ENCODE results near the gene MRGPRD. TPM values are rescaled to one million over a fixed set of nuclear protein-coding genes. Genes with fewer than 3 reads are reported as not detected.

Gene MRGPRD
- total and polyA plus RNA-seq, 2 of the 13 experiments (the other 11 are each of a cell fraction or from before 2014, with no cell fraction given): not detected

GRCh38 chr11:68999093-68999747 lies 18.4 kb upstream of the MRGPRD start:
- FAIRE-seq (no peak), ATAC-seq (no peak), DNase-seq (ENCODE audit: low spot score) (no peak)
- Histone ChIP-seq H3K27me3 (ENCODE audit: control insufficient read depth in 1 of 2, insufficient read depth in 2 of 2, low read length in 2 of 2) (peaks cover 4 to 73% of the 10 kb centered on the region in 2 experiments; a peak in 4 of 5 replicates), H3K9ac (ENCODE audit: insufficient read depth, low read depth, low read length) (no peak overlapping the region), H2AFZ (ENCODE audit: low read length) (no peak overlapping the region), H3K79me2 (ENCODE audit: insufficient read depth, low read length) (no peaks in the 10 kb centered on the region), H3K9me3 (ENCODE audit: low read length) (no peaks in the 10 kb centered on the region), H3K36me3 (replicated peaks in 1 of 2; ENCODE audit: control insufficient read depth in 1 of 2, insufficient read depth in 2 of 2, low read length in 2 of 2) (no peaks in the 10 kb centered on the region), H4K20me1 (ENCODE audit: insufficient read depth, low read length) (no peaks in the 10 kb centered on the region), H3K4me3 (replicated peaks in 1 of 3; ENCODE audit: insufficient read depth in 1 of 3, low read depth in 2 of 3, low read length in 3 of 3) (no peak overlapping the region), H3K4me2 (ENCODE audit: low read depth, low read length) (no peak overlapping the region), H3K4me1 (ENCODE audit: insufficient read depth, low read length) (peaks cover 6% of the 10 kb centered on the region), H3K27ac (ENCODE audit: extremely low read length, insufficient read depth, low read length) (no peak overlapping the region)
- intact Hi-C loops (cut with micrococcal nuclease; ENCODE audit: unreplicated experiment) (no loop called here), in situ Hi-C loops (cut with HindIII; ENCODE audit: extremely low pct_ligation_motif_present, low pct_unique_long_range_greater_than_20kb) (no loop called here)
- 53% methylated on average over 8 of the region's 8 CpGs for WGBS (ENCODE audit: low lambda C conversion rate)
- POLR2A ChIA-PET: no interaction called here
- CTCF ChIA-PET (ENCODE audit: low intra/inter-chr PET ratio, low total read pairs): no interaction called here
- TF ChIP-seq ZNF652 (CRISPR knock-in tag; IDR thresholded peaks at IDR 0.05; ENCODE audit: borderline replicate concordance, low read depth) (peak; percentile 41; the same call in 1 of the 2 replicates), ZNF44 (CRISPR knock-in tag; IDR thresholded peaks at IDR 0.05) (no peak)
- no TSS peak for BruUV-seq (replicated peaks)

- intact Hi-C loops (cut with micrococcal nuclease; ENCODE audit: unreplicated experiment): no loop called here
- Histone ChIP-seq H3K9ac (ENCODE audit: insufficient read depth, low read depth, low read length) (no peak overlapping the region), H3K4me3 (replicated peaks in 1 of 3; ENCODE audit: insufficient read depth in 1 of 3, low read depth in 2 of 3, low read length in 3 of 3) (no peak overlapping the region), H3K27ac (ENCODE audit: extremely low read length, insufficient read depth, low read length) (no peak overlapping the region), H3K79me2 (ENCODE audit: insufficient read depth, low read length) (no peaks in the 10 kb centered on the region), H3K4me2 (ENCODE audit: low read depth, low read length) (no peak overlapping the region), H3K36me3 (replicated peaks in 1 of 2; ENCODE audit: control insufficient read depth in 1 of 2, insufficient read depth in 2 of 2, low read length in 2 of 2) (no peaks in the 10 kb centered on the region), H2AFZ (ENCODE audit: low read length) (no peak overlapping the region), H3K27me3 (ENCODE audit: control insufficient read depth in 1 of 2, insufficient read depth in 2 of 2, low read length in 2 of 2) (peaks cover 5 to 72% of the 10 kb centered on the region in 2 experiments; a peak in 4 of 5 replicates), H3K4me1 (ENCODE audit: insufficient read depth, low read length) (peaks cover 6% of the 10 kb centered on the region), H4K20me1 (ENCODE audit: insufficient read depth, low read length) (no peaks in the 10 kb centered on the region), H3K9me3 (ENCODE audit: low read length) (no peaks in the 10 kb centered on the region)
- no peak for FAIRE-seq
- WGBS (ENCODE audit: low lambda C conversion rate): 21% methylated on average over 7 of the region's 13 CpGs
- no peak for ATAC-seq
- ChIA-PET POLR2A (no interaction called here), CTCF (ENCODE audit: low intra/inter-chr PET ratio, low total read pairs) (no interaction called here)
- in situ Hi-C loops (cut with HindIII; ENCODE audit: extremely low pct_ligation_motif_present, low pct_unique_long_range_greater_than_20kb): no loop called here
- TF ChIP-seq ZNF768 (CRISPR knock-in tag; IDR thresholded peaks at IDR 0.05): peak; percentile 25; the same call in 1 of the 2 replicates
- TF ChIP-seq NFKB2 (CRISPR knock-in tag; IDR thresholded peaks at IDR 0.05; ENCODE audit: borderline replicate concordance): no peak
- TF ChIP-seq MNT (IDR thresholded peaks at IDR 0.05): 0 out of 2 replicates have a peak, but pooled peaks have one; percentile 36
- DNase-seq (ENCODE audit: low spot score): no peak
- BruUV-seq (replicated peaks): no TSS peak
Observed at GRCh38 chr11:68998390-68998911, 17.7 kb upstream of the MRGPRD start.

Measured in HepG2 (cell line).